GM19193 (cell line): ENCODE results near the gene ADSS1.

Experiments
- POLR2A ChIP-seq: IDR thresholded peaks from 4 replicates; pipeline ENCODE4 v1.6.1; 2011; ENCODE audit not compliant: insufficient read depth, insufficient read length; ENCODE audit errors: extremely low read depth

The ADSS1 gene

DNA sequence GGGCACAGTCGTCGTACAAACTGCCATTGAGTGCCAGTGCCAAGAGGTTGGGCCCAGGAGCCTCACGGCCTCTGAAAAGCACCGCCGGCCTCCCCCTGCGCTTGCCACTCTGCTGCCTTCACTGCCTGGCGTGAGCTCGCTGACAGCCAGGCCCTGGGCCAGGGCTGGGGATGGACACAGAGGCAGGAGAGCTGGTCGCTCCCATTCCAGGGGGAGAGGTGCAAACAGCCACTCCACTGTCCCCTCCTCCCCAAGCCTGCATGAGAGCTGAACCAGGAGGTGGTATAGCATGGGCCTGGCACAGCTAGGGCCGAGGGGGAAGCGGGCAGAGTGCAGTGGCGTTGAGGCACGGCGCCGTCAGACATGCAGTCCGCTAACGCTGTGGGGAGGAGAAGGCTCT, 4.6 kb downstream of the ADSS1 start:
- TF ChIP-seq POLR2A, result no peak

DNA sequence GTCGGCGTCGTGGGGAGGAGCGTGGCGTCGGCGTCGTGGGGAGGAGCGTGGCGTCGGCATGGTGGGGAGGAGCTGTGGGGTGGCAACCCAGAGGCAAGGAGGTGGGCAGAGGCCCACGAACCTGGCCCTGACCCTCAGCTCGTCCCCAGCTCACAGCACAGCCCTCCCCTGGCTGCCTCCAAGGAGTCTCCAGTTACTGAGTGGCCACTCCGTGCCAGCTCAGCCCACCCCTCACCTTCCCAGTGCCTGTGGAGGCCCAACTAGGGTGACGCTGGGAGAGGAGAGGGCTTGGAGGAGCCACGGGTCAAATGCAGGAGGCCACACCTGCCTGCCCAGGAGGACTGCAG, 5.8 kb downstream of the ADSS1 start:
- TF ChIP-seq POLR2A, result no peak

GRCh38 chr14:104730487-104730886, 6.5 kb downstream of the ADSS1 start:
- no peak for TF ChIP-seq POLR2A

DNA sequence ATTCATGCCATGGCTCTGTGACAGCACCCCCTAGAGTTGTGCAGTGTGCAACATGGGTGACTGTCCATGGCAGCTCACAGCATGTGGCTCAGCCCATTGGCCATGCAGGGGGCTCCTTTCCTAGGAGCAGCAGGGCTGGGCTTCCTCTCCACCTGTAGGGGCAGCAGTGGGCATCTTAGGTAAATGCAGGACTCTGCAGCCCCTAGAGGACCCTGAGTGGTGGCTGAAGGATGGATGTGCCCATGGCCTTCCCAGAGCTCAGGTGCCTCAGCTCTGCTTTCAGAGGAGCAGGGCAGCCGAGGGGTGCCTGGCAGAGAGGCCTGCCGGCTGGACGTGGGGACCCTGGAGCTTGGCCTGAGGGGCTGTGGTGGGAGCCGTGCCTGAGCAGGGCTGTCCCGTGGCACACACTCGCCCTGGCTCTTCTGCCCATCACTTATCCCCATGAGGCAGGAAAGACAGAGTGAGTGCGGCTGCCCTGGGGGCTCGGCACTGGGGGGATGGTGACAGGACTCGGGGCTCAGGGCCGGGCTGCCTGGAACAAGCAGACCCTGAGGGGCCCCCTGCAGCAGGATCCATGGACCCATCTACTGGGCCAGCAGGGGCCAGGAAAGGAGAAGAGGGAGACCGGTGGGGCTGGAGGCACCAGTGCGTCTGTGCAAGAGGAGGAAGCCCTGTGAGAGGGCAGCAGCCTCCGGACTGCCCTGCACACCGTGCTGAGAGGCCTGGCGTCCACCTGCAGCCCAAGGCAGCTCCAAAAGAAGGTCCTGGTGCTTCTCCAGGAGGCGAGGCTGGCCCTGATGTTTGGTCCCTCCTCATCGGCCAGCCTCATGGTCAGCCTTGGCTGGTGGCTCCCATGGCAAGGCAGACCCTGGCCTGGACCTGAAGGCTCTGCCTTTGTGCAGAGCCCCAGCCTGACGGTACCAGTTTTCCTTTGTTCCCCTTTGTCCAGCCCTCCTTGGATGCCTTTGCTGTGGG, 7.6 kb downstream of the ADSS1 start:
- no peak for TF ChIP-seq POLR2A

- no peak for TF ChIP-seq POLR2A
Observed at GRCh38 chr14:104732355-104732804, 8.4 kb downstream of the ADSS1 start.

DNA sequence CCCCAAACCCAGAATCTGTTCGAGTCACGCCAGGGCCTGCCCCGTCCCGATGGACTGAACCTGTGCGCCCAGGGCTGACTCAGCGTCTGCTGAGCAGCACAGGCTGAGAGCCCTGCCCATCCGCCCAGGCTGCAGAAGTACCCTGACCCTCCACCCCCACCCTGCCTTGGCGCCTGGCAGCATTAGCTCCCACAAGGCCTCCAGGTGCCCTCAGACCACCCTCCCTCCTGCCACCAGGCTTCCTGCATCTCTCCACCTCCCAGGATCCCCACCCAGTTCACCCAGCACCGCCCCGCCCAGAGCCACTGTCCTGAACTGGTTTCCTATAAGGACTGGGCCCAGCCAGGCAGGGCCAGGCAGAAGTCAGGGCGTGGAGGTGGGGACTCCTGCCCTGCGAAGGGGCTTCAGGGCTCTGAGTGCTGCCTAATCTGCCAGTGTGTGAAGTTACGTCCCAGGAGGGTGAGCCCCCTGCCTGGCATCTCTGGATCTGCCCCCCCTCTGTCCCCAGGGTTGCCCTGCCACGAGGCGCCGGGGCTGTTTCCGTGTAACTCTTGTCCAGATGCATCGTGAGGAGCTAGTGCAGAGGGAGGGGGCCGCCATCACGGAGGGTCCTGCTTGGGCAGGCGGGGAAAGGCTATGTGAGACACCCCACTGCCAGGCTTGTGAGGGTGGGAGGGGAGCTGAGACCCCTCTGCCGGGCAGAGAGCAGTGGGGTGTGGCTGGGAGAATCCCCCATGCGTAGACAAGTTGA, 9.1 kb downstream of the ADSS1 start:
- no peak for TF ChIP-seq POLR2A

DNA sequence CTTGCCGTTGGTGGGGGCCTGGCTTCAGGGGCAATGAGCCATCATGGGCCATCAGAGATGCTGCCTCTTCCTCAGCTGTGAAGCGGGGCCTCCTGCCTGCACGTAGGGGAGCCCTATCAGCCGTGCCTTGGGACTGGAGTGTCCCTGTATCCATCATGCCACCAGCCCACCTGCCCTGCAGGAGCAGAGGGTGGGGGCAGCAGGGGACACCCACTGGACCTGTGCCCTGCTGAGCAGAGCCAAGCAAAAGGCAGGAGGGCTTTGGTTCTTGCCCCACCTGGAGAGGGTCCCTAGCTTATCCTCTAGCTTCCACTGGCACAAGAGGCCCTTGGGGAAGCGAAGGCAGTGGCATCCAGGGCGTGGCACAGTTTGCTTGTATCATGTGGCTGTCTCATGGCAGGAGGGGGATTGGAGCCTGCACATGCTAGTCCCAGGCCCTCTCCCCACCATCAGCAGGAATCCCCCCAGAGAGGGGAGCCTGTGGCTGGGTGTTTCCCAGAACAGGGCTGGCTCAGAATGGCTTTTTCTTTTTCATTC, 10.1 kb downstream of the ADSS1 start:
- no peak for TF ChIP-seq POLR2A

- TF ChIP-seq POLR2A, result no peak
Observed at GRCh38 chr14:104734601-104734990, 10.6 kb downstream of the ADSS1 start.

DNA sequence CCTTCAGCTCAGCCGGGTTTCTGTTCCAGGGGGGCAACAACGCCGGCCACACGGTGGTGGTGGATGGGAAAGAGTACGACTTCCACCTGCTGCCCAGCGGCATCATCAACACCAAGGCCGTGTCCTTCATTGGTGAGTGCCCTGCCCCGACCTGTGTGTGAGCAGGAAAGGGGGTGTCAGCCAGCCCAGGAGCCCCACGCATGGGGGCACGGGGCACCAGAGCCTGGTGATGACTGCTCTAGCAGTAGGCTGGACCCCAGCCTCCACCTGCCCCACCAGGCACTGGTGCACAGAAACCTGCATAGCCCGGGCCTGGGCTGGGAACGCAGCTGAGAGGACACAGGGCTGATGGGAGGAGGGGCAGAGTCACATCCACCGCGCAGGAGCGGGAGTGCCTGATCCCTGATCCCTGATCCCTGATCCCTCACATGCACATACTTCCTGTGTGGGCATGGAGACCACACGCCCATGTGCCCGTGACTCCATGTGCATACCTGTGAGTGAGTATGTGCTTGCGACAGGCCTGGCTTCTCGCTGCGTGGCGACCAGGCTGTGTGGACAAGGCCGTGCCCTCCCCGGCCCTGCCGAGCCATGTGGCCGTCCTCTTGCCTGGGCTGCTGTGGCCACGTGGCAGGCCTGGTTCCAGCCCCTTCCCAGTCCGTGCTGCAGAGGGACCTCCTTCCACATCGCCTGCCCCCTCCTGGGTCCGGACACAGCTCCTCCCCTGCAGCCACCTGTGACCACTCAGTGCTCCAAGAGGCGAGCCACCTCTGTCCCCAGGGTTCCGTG, 11.2 kb downstream of the ADSS1 start:
- TF ChIP-seq POLR2A, result no peak

DNA sequence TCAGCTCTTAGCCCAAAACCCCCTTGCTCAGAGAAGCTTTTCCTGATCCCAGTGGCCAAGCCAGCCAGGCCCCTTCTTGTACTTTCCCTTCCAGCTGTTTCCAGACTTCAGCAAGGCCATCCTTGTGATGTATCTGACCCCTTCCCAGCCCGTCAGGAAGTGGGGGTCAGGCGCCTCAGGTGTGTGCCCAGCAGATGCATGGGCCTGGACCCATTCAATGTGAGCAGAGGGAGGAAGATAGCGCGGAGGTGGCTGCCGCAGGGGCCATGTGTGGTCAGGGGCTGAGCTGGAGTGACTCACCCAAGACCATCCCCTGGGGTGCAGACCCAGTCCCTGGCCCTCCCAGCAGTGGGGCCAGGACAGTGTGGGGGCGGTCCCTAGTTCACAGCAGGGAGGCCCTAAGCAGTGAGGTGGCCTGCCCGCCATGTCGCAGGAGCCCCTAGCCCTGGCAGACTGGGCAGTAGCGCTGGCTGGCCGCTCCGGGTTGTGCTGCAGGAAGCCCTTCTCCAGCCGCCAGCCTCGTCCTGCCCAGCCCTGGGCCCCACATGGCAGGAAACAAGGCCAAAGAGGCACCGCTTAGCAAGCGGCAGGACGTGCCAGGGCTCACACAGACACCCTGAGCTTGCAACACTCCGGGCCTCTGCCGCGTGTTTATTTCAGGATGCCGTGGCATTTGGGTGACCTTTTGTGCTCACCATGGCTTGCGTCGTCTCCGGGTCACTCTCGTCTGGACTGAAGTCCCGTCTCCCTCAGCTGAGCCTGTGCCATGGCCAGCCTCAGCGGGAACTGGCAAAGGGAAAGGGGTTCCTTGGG, 12.0 kb downstream of the ADSS1 start:
- no peak for TF ChIP-seq POLR2A

DNA sequence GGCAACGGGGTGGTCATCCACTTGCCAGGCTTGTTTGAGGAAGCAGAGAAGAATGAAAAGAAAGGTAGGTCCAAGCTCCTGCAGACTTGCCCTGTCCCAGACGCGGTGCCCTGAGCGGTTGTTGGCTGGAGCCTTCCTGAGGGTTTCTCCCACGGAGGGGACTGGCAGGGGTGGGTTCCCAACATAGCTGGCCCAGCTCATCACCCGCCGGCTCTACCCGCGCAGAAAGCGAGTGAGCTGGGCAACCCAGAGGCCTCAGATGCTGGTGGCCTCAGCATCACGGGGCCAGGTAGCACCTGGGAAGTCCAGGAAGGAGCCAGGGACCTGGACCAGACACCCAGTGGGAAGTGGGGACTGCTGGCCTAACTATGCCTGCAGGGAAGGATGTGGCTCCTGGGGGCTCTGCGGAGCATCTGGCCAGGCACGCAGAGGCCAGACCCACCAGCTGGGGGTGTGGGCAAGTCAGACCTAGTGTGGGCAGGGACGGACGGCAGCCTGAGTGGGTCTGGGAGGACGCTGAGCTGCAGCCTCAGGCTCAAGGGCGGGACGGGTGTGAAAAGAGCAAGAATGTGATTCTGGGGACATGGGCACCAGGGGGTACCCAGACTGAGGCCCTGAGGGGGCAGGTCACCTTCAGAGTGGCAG, 14.5 kb downstream of the ADSS1 start:
- no peak for TF ChIP-seq POLR2A

GRCh38 chr14:104739026-104739425, 15.0 kb downstream of the ADSS1 start:
- no peak for TF ChIP-seq POLR2A

DNA sequence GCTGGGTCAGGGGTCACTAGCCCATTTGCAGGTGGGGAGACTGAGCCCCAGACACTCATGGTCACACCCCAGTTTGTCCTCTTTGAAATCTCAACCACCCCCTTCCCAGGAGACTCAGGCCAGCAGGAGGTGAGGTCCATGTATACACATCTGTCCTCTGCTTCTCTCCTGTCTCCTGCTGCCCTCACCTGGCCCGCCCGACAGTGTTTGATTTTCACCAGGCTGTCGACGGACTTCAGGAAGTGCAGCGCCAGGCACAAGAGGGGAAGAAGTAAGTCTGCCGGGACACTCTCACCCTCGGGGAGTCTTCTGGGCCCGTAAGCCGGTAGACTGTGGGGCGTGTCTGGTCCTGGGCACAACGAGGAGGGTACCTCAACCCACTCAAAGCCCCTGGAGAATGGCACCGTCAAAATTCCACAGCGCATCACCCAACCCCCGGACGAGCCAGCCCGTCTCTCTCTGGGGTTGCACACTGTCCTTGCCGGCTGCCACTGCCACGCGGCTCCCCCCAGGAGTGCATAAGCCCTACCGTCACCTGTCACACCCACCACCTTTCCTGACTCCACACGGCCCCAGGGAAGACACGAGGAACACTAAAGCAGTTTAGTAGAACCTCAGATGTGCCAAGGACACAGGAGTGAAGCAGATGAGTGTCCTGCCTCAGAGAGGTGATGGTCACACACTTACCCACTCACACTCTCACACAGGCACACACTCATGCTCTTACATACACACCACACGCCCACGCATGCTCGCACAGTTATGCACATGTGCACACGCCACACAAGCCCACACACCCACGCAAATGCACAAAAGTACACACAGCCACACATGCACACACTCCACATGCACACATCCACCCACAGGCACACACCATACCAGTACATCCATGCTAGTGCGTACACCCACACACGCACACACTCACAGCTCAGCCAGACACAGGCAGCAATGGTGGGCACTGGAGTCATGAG, 15.8 kb downstream of the ADSS1 start:
- no peak for TF ChIP-seq POLR2A
